Fibroblast of the conjunctiva (primary cell): Measurements from ENCODE around the gene UVSSA.
"Not testable (repeated sequence)": the region's sequence is repeated elsewhere in the genome, so short reads cannot be mapped to it uniquely, and the experiment has no call there.

ENCODE experiments used
- DNase-seq: peaks from one replicate; pipeline ENCODE4 v3.0.0-alpha.2; 2010; ENCODE audit warnings: low read depth

The UVSSA gene

GRCh38 chr4:1377606-1378261, 30.7 kb downstream of the UVSSA start:
- DNase-seq: no peak

- no peak for DNase-seq
Measured at GRCh38 chr4:1378559-1379231, 31.7 kb downstream of the UVSSA start.

GRCh38 chr4:1379351-1379781, 32.4 kb downstream of the UVSSA start:
- no peak for DNase-seq

- no peak for DNase-seq
Measured at GRCh38 chr4:1379801-1380331, 32.9 kb downstream of the UVSSA start.

DNA sequence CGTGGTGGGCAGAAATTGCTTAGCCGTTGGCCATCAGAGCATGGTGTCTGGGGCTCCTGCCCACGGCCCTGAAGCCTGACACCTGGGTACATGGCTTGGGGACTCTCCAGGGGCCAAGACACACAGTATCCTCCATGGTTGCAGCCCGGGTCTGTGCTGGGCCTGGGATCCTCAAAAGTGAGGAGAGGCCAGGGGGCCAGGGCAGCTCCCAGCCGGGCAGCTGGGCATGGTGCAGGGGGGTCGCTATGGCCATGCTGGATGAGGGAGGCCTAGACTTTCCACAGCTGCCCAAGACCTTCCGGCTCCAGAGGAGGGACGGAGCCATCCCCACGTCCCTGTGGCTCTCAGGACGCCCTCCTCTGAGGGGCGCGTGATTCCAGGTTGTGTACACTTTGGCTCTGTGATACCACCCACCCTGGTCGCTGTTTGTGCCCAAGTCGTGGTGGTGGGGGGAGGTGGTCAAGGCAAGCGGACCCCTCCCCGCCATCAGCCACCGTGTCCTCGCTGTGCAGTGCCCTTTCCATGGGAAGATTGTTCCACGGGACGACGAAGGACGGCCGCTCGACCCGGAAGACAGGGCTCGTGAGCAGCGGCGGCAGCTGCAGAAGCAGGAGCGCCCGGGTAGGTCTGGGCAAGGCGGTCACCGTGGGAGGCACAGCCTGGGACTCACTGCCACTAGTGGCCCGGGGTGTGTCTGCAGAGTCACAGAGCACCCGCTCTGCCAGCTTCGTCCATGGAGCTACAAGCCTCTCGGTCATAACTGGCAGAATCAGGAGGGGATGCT, 33.6 kb downstream of the UVSSA start:
- no peak for DNase-seq

GRCh38 chr4:1381181-1381621, 34.2 kb downstream of the UVSSA start:
- DNase-seq: no peak

GRCh38 chr4:1381944-1382541, 35.0 kb downstream of the UVSSA start:
- DNase-seq: no peak

DNA sequence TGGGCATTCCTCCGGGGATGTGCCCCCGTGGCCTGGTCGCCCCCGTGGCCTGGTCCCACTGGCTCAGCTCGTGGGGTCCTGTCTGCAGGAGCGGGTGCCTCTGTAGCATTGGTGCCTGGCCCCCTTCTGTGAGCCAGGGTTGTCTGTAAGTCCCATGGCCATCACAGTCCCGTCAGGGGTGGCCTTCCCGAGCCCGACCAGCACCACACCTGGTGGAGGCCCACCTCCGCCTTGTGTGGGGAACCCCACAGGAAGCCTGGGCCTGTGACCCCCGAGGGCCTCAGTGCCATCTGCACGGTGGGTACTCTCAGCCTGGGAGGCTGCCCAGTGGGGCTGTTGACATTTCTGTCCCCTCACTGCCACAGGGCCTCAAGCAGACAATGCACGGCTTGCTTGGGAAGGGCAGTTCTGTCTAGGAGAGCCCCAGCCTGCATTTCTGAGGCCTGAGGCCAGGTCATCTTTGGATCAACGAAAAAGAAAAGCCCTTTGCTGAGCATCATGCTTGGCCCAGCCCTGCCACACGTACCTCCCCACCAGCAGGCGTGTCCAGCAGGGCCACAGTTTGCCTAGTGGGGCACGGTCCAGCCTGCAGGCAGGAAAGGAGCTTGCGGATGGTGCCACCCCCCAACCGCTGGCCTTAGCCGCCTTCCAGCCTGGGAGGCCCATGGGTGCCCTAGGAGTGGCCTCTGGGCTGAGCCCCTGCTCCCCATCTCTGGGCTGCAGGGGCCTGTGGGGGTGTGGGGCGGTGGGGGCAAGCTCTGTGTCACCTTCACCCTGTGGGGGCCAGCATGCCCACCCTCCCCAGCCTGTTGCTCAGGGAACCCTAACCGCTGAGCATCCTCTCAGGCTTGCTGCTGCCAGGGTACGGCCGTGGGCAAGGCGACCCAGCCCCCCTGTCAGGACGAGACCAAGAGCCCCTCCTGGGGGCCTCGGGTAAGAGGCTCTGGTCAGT, 36.0 kb downstream of the UVSSA start:
- no peak for DNase-seq

DNA sequence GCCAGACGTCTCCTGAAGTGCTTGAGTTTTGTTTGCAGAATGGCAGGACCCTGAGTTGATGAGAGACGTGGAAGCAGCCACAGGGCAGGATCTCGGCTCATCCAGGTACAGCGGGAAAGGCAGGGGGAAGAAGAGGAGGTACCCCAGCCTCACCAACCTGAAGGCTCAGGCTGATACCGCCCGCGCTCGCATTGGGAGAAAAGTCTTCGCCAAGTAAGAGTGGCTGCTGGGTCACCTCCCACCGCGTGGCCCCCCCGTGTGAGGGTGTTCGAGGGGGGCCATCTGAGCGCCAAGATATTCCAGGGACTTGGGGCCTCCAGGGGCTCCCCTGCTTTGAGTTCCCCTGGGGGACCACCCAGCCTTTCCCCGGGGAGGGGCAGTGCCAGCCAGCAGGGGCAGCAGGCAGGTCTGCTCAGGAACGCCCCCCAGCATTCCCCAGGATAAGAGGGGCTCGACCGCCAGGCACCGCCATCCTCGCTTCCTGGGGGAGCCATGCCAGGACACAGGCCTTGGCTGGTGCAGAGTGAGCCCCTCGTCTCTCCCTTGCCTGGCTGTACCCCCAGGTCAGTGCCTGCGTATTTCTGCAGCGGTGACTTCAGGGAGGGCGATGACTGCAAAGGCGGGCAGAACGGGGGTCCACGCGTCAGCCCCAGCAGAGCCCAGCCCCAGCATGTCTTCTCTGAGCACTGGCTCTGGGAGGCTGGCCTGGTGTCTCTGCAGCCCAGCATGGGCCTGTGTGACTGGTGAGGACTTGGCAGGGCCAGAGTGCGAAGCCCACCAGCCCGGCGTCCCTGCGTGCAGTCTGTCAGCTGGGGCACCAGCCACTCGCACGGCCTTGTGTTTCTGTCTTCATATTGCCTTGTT, 37.0 kb downstream of the UVSSA start:
- no peak for DNase-seq

- DNase-seq: no peak
Measured at GRCh38 chr4:1384675-1385372, 37.8 kb downstream of the UVSSA start.

- no peak for DNase-seq
Measured at GRCh38 chr4:1385373-1386340, 38.6 kb downstream of the UVSSA start.

DNA sequence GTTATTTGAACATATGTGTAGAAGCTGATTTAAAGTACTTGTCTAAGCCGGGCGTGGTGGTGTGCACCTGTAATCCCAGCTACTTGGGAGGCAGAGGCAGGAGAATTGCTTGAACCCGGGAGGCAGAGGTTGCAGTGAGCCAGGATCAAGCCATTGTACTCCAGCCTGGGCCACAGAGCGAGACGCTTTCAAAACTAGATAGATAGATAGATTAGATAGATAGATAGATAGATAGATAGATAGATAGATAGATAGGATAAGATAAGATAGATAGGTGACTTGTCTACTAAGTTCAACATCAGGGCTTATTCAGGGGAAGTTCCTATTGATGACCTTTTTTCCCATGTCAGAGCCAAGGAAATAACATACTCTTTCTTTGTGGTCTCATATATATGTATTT, 46.4 kb downstream of the UVSSA start:
- not testable (repeated sequence) for DNase-seq

GRCh38 chr4:1393866-1394265, 46.9 kb downstream of the UVSSA start:
- no peak for DNase-seq

GRCh38 chr4:1394554-1395388, 47.8 kb downstream of the UVSSA start:
- DNase-seq: not testable (repeated sequence)

DNA sequence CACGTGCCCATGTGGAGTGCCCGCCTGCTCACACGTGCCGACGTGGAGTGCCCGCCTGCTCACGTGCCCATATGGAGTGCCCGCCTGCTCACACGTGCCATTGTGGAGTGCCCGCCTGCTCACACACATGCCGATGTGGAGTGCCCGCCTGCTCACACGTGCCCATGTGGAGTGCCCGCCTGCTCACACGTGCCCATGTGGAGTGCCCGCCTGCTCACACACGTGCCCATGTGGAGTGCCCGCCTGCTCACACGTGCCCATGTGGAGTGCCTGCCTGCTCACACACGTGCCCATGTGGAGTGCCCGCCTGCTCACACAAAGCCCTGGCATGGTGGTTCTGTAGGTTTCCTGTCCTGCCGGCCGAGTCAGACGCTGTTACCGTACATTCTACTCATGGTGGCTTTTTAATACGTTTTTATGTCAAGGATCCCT, 48.4 kb downstream of the UVSSA start:
- DNase-seq: not testable (repeated sequence)

GRCh38 chr4:1395941-1396805, 49.2 kb downstream of the UVSSA start:
- no peak for DNase-seq
